H1 (cell line): ENCODE data around the gene KNOP1. TPM values are rescaled to one million over a fixed set of nuclear protein-coding genes. Genes with fewer than 3 reads are reported as not detected.

Experiments
- CHD2 ChIP-seq: IDR thresholded peaks from 2 replicates; pipeline ENCODE4 v1.6.1; 2012; ENCODE audit warnings: low read length, improper control_type of control experiment
- EP300 ChIP-seq, 2 experiments: IDR thresholded peaks; 1 replicate in 1 of 2; 2 replicates in 1 of 2; pipeline ENCODE4 v1.6.1; 2011 to 2012; ENCODE audit warnings: low read depth in 2 of 2, low read length in 2 of 2, mild to moderate bottlenecking in 2 of 2, borderline replicate concordance in 1 of 2, inconsistent platforms in 1 of 2, moderate library complexity in 1 of 2
- FOSL1 ChIP-seq: IDR thresholded peaks from 2 replicates; pipeline ENCODE4 v1.6.1; 2011; ENCODE audit warnings: mild to moderate bottlenecking, low read depth, low read length, moderate library complexity; ENCODE audit not compliant: insufficient read depth
- POLR2AphosphoS5 ChIP-seq: IDR thresholded peaks from 2 replicates; pipeline ENCODE4 v1.6.1; 2011; ENCODE audit warnings: low read depth, low read length
- RNF2 ChIP-seq: fragments of 200-900, 300-1000 bp; sonication (generic); IDR thresholded peaks from 2 replicates; pipeline ENCODE4 v1.7.1; 2016; ENCODE audit warnings: borderline replicate concordance, low read depth, mild to moderate bottlenecking, antibody characterized with exemption, low read length; ENCODE audit not compliant: poor library complexity, severe bottlenecking; ENCODE audit errors: missing control alignments
- TCF12 ChIP-seq: IDR thresholded peaks from 2 replicates; pipeline ENCODE4 v1.6.1; 2011; ENCODE audit warnings: low read depth, mild to moderate bottlenecking, low read length
- polyA plus RNA-seq, 7 experiments: library from polyadenylated mRNA; depleted of rRNA in 3 of 7; stranded (reverse) in 5 of 7; unstranded in 2 of 7; fragments of >200 nt in 5 of 7; fragments of 200-250 nt in 2 of 7; gene quantifications; 1 replicate in 5 of 7; 2 replicates in 1 of 7; 4 replicates in 1 of 7; pipeline versions ENCODE4 v1.2.1 to v1.2.3, GENCODE V29; 2011 to 2013; ENCODE audit warnings: missing spikeins in 2 of 7, mixed read lengths in 2 of 7
- total RNA-seq: library from RNA; stranded (reverse); fragmentation: NEBNext Ultra II Directional; extraction: Animal tissue kit (Norgen Biotek cat#: 25700); gene quantifications from 2 replicates; pipeline ENCODE4 v1.2.1, GENCODE V29; 2021
- TF ChIP-seq, protein P1 (sequence below): IDR thresholded peaks from 2 replicates; pipeline ENCODE4 v1.6.1; 2011; ENCODE audit warnings: low read depth, mild to moderate bottlenecking, low read length; ENCODE audit not compliant: insufficient read depth

KNOP1 gene
- total and polyA plus RNA-seq, 2 of the 8 experiments (the other 6 are each of a cell fraction or from before 2014, with no cell fraction given): 21.6 to 87.9 TPM

DNA sequence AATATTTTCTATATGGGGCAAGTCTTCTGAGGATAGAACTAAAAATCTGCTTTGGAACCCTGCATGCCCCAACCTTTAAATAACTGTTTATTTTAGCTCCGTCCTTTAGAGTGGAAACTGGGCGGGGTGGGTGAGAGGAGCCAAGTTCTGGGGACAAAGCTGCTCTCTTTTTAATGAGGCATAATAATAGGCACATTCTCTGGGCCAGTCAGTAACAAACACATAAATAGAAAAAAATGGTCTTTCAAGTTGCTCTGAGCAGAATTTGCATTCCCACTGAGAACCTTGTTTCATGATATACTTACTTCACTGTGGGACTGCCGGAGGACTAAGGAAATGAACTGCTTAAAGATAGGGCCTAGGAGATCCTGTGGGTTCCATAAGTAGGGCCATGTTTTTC lies 51.5 kb downstream of the KNOP1 start (continued):
- TF ChIP-seq, protein P1, sequence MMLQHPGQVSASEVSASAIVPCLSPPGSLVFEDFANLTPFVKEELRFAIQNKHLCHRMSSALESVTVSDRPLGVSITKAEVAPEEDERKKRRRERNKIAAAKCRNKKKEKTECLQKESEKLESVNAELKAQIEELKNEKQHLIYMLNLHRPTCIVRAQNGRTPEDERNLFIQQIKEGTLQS: no peak
- TF ChIP-seq CHD2 (no peak), TCF12 (no peak), EP300 (IDR thresholded peaks at IDR 0.05; ENCODE audit: borderline replicate concordance in 1 of 2, low read depth in 2 of 2, low read length in 2 of 2) (no peak), RNF2 (no peak), POLR2AphosphoS5 (no peak), FOSL1 (no peak)
